ENCODE measurements around the gene MLLT3. TPM values are rescaled to one million over a fixed set of nuclear protein-coding genes. Genes with fewer than 3 reads are reported as not detected.

MLLT3 gene
- total and polyA plus RNA-seq, 2 of the 8 experiments (the other 6 are each of a cell fraction or from before 2014, with no cell fraction given), result 5.9 to 9.6 TPM

- TF ChIP-seq HDAC2 (IDR thresholded peaks at IDR 0.05; ENCODE audit: borderline replicate concordance in 1 of 2, low read depth in 2 of 2, low read length in 2 of 2) (no peak), POLR2AphosphoS5 (IDR thresholded peaks at IDR 0.05; ENCODE audit: low read depth, low read length) (no peak), RNF2 (IDR thresholded peaks at IDR 0.05; ENCODE audit: borderline replicate concordance, low read depth, low read length, missing control alignments, poor library complexity, severe bottlenecking) (no peak), EZH2 (IDR thresholded peaks at IDR 0.05; ENCODE audit: low read depth, low read length, severe bottlenecking) (no peak), RAD21 (IDR thresholded peaks at IDR 0.05 in 1 of 2, conservative IDR thresholded peaks at IDR 0.05 in 1 of 2; ENCODE audit: low read depth in 2 of 2, low read length in 2 of 2) (no peak; a peak in 1 of 4 replicates), SP2 (IDR thresholded peaks at IDR 0.05; ENCODE audit: low read length) (no peak), ATF2 (IDR thresholded peaks at IDR 0.05; ENCODE audit: low read length) (no peak), CHD7 (IDR thresholded peaks at IDR 0.05; ENCODE audit: insufficient replicate concordance, low read length) (no peak)
These were observed 318.3 kb downstream of the MLLT3 start (continued) for GRCh38 chr9:20303996-20304395.

Measured in H1 (cell line).